HG03139 (cell line): ENCODE measurements around the gene AIFM3.

Experiments
- ATAC-seq: cut with Tn5 transposase; IDR thresholded peaks from one replicate; pipeline ENCODE4 v1.9.1; 2021; ENCODE audit not compliant: unreplicated experiment

Gene AIFM3

DNA sequence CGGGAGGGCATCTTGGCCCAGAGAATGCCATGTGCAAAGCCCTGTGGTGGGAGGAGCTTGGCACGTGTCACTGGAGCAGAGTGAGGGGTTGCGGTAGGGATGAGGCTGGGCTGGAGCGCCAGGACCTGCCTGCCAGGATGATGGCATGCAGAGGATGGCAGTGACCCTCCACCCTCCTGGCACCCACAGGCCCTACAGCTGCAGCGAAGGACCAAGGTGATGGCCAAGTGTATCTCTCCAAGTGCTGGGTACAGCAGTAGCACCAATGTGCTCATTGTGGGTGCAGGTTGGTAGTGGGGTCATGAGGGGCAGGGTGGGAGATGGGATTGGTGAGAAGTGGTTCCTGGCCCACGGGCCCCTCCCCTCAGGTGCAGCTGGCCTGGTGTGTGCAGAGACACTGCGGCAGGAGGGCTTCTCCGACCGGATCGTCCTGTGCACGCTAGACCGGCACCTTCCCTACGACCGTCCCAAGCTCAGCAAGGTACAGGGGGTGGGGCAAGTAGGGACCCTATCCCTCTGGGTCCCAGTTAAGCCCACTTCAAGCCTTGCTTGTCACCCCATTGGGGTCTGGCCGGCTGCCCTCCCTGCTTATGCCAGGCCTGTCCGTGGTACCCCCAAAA is 7.4 kb downstream of the AIFM3 start:
- ATAC-seq, result no peak

GRCh38 chr22:20975541-20976290 is 8.7 kb downstream of the AIFM3 start:
- no peak for ATAC-seq

GRCh38 chr22:20976291-20976877 is 9.3 kb downstream of the AIFM3 start:
- ATAC-seq, result no peak

DNA sequence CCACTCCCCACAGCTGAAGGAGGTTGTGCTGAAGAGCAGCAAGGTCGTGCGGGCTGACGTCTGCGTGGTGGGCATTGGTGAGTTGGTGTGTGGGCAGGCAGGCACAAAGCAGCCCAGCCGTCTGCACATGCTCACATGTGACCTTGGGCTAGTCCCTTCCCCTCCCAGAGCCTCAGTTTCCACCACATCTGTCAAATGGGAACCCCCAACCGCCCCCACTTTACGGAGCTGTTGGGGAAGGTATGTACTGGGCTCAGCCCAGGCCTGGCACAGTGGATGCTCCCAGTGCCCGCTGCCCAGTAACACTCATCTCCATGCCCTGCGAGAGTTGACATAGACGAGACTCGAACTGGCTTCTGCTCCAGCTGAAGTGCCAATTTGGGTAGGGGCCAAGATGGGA is 10.0 kb downstream of the AIFM3 start:
- no peak for ATAC-seq

DNA sequence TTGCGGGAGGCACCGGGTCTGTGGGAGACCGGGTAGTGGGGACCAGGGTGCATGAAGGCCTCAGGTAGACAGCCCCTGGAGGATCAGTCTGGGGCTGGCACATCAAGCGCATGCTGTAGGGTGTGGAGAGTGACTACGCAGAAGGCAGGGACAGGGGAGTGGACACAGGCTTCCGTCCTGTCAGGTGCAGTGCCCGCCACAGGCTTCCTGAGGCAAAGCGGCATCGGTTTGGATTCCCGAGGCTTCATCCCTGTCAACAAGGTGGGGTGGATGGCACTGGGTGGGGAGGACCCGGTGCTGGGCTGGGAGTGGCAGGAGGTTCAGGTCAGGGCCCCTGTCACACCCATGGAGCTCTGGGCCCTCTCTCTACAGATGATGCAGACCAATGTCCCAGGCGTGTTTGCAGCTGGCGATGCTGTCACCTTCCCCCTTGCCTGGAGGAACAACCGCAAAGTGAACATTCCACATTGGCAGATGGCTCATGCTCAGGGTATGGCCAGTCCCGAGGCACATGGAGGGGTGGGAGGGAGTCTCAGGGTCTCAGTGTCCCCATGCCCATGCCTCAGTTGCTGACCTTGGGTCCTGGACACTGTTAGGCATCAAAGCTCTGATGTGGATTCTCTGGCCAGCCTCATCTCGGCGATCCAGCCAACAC is 10.6 kb downstream of the AIFM3 start:
- ATAC-seq, result no peak

DNA sequence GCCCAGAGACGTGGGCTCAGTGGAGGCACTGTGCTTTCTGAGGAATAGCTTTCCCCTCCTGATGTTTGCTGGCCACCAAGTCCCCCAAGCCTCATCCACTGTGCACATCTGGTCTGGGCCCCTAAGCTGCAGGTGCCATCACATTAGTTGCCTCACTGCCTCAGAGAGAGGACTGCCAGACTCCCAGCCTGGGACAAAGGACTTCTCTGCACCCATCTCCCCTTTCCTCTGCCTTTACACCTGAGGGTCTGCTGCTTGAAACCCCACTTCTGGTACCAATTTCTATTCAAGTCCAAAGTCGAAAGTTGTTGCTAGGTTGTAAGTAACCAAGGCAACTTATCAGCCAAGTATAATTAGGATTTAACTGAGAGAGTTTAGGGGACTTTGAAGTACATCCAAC is 11.4 kb downstream of the AIFM3 start:
- ATAC-seq, result no peak

DNA sequence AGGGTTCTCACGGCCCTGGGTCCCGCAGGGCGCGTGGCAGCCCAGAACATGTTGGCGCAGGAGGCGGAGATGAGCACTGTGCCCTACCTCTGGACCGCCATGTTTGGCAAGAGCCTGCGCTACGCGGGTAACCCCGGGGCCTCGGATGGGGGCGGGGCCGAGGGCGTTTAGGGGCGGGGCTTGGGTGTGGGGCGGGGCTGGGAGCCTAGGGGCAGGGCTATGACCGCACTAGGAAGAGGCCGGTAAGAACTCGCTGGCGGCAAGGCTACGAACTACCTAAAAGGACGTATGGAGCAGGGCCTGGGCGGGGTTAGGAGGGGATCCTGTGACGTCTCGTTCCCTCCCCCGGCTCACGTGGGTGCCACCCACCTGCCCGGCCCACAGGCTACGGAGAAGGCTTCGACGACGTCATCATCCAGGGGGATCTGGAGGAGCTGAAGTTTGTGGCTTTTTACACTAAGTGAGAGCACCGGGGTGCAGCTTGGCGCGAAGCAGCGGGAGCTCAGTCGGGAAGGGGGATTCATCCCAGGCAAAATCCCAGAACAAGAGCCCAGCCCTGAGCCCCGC is 12.3 kb downstream of the AIFM3 start:
- ATAC-seq, result no peak

- ATAC-seq, result no peak
Observed at GRCh38 chr22:20979940-20980453, 12.9 kb downstream of the AIFM3 start.

DNA sequence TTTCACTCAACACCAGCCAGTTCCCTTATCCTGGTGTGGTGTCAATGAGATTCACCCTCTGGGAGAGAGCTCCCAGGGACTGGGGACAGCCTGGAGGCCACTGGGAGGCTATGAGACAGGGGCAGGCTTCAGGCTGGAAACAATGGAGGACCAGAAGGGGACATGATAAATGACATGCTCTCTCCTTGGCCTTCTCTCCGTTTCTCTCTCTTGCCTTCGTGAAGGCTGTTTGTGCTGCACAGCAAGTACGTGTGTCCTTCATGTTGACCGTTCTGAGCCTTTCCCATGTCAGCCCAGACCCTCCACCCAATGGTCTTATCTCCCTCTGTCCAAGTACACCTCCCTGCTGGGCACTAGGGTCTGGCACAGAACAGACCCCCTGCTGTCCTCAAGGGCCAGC is 13.5 kb downstream of the AIFM3 start:
- ATAC-seq, result no peak

GRCh38 chr22:20980938-20981722 is 14.1 kb downstream of the AIFM3 start:
- ATAC-seq, result no peak

DNA sequence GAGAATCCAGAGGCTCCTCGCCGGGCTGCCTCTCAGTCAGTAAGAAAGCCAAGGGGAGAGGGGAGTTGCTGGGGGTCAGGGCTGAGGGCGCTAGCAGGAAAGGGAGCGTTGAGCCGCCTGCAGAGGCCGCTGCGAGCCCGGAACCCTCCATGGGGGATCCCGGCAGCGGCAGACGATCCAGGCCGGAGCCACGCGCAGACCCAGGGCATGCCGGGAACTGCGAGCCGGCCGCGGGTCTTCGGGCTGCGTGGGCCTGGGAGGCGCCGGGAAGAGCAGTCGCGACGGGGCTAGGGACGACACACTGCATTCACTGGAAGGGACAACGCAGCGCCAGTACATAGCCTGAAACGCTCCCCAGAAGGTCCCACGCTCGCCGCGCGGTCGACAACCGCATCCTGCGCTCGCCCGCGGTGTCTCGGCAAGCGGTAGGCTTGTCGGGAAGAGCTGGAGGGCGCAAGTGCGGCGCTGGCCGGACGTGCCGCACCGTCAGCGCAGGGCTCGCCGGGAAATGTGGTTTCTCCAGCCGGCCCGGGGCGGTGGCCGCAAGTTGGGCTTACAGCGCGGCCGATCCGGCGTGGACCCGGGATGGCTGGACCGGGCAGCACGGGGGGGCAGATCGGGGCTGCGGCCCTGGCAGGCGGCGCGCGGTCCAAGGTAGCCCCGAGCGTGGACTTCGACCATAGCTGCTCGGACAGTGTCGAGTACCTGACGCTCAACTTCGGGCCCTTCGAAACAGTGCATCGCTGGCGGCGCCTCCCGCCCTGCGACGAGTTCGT is 14.9 kb downstream of the AIFM3 start, which contains the start of gene LZTR1:
Gene LZTR1, plus strand, starts transcription at position 511 of the 776 bp plus-strand sequence. Its CDS starts 75 bp downstream, at position 586.
- peak; percentile 71 for ATAC-seq

DNA sequence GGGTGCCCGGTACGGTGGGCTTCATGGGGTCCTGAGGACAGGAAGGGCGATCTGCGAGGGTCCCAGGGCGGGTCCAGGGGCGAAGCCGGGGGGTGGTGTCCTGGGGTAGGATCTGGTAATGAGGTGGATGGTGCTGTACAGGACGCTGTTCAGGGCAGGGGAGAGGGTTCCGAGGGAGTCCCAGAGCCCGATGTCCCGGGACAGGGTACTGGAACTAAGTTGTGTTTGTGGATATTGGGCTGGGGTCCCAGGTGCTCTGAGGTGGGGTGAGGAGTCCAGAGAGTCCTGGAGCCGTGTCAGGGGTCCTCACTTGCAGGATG is 15.5 kb downstream of the AIFM3 start:
- ATAC-seq, result peak; percentile 16

- ATAC-seq, result no peak
Observed at GRCh38 chr22:20983081-20983771, 16.2 kb downstream of the AIFM3 start.

- no peak for ATAC-seq
Observed at GRCh38 chr22:20985720-20986119, 18.7 kb downstream of the AIFM3 start.

DNA sequence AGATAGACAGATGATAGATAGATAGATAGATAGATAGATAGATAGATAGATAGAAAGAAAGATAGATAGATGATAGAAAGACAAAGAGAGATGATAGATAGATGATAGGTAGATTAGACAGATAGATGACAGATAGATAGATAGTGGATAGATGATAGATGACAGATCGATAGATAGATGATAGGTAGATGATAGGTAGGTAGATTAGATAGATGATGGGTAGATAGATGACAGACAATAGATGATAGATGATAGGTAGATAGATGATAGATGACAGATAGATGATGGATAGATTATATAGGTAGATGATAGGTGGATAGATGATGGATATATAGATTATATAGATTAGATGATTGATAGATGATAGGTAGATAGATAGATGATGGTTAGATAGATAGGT is 19.3 kb downstream of the AIFM3 start:
- ATAC-seq, result no peak

DNA sequence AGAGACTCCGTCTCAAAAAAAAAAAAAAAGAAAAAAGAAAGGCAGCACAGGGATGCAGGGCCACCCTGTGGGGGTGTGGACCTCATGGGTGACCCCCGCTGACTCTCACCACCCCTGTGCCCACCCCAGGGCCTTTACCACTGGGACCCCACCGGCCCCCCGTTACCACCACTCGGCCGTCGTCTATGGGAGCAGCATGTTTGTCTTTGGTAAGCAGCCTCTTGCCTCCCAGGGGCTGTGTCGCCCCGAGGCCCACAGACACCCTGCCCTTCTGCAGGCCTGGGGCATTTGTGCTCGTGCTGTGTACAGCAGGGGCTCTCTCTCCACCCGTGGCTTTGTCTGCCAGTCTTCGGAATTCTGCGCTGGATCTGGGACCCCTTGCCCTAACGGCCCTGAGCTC is 20.3 kb downstream of the AIFM3 start:
- no peak for ATAC-seq

DNA sequence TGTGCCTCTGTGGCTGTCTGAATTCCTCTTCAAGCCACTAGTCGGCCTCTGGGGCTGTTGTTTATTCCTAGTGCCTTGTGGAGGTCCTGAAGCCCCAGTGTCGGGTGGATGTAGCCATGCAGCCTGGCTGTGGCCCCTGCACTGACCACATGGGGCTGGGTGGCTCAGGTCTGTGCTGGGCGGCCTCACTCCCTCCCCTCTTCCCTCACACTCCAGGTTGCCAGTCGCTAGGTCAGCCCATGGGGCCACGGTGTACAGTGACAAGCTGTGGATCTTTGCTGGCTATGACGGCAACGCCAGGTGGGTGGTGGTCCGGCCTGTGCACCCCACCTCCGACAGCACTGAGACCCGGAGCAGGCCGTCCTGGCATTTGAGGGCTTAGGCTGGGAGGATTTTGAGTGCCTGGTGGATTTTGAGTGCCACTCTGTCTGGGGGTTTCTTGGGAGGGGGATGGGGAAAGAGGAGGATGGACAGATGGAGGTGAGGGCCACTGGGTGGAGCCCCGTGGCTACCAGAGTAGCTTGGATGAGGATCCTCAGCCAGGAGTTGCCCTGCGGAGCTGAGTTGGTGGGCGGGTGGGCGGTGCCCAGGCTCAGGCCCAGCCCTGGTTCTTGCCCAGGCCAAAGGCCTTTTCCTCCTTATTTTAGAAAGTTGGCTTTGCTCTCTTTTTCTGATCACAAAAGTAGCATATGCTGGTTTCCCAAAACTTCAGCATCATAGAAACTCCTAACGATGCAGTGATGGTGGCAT is 21.7 kb downstream of the AIFM3 start:
- no peak for ATAC-seq

- ATAC-seq, result no peak
Observed at GRCh38 chr22:20989323-20990138, 22.5 kb downstream of the AIFM3 start.
